Stimulated activated CD8-positive, alpha-beta memory T cell treated with anti-CD3 and anti-CD28 coated beads, Interleukin-12 subunit alpha, Interleukin-12 subunit beta, amount 100 ng/mL, for 24 hours (primary cell): ENCODE measurements around the gene ARHGEF26.
A peak's percentile ranks its signal among the peaks of the same experiment; 100 is the strongest.

Experiments used
- DNase-seq: peaks from one replicate; pipeline ENCODE4 v3.0.0-alpha.2; 2020; ENCODE audit errors: extremely low read depth

The ARHGEF26 gene

DNA sequence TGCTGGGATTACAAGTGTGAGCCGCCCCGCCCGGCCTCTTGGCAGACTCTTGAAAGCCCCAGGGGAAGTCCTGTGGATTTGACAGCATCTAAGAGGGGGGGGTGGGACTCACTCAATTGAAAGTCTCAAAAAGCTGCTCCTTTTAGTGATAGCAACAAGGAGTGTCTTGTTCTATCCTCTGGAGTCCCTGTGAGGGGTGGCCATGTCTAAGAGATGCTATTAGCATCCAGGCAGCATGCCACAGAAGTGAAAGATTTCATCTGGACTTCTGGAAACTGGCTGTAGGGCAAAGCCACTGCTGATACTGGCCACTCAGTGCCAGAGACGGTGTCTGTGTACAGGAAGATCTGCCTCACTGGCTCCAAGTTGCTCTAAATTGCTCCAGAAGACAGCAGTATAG lies 129.1 kb downstream of the ARHGEF26 start:
- no peak for DNase-seq

DNA sequence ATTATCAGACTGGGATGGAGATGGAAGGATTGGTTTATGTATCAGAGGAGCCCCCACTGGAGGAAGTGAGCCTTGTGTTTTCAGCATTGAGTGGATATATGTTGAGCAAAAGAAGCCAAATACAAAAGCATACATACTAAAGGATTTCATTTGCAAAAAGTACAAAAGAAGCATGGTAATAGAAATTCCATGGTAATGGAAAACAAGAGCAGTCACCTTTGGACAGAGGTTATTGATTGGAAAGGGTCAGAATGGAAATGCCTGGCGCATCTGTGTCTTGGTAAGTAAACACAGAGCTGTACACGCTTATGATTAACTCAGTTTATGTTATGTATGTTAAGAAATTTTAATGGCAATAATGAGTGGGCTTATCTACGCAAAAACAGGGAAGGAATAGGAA lies 130.4 kb downstream of the ARHGEF26 start:
- DNase-seq = no peak

DNA sequence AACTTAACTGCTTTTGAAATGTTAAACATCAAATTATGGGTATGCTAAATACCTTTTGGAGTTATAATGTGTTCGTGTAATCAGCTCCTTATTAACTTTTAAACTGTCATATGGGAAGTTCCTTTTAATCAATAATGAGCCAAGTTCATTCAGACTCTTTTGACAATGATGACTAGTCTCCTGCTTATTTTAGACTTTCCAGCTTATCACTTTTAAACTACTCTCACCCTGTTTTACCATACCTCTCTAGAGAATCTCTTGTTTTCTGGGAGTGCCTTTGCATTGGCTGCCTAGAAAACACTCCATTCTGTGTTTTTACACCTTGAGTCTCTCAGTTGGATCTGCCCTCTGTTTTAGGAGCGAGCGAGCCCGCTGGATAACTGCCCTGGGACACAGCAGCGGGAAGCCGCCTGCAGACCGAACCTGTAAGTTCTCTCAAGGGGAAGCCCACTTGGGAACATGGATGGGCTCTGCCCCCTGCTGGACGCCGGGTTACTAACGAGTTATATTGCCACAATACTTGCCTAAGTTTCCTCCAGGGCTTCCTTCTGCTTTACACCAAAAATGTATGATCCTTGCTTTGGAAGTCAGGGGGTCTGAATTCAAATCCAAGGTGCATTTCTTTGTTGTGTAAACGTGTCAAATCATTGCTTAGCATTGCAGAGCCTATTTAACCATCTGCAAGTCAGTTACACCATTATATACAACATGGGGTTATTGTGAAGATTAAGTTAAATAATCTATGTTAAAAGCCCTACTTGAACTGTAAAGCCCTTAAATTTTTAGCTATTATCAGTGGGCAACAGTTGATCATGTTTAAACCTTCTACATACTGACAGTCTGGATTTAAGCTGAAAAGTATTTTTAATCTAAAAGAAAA lies 131.8 kb downstream of the ARHGEF26 start:
- peak; percentile 7 for DNase-seq

DNA sequence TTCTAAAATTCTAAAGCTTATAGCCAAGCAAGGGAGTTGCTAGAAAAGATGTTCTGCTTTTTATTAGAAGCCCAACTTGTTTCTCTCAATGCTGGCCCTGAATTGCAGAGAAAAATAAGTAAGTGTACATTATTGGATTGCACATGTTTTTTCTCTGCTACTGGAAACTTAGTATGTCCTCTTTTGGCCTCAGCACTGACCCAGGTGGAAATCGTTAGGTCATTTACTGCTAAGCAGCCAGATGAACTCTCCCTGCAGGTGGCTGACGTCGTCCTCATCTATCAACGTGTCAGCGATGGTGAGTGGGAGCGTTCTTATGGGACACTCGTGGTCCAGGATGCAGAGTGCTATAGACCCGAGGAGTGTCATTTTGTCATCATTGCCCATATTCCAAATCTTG lies 133.3 kb downstream of the ARHGEF26 start:
- DNase-seq = no peak

DNA sequence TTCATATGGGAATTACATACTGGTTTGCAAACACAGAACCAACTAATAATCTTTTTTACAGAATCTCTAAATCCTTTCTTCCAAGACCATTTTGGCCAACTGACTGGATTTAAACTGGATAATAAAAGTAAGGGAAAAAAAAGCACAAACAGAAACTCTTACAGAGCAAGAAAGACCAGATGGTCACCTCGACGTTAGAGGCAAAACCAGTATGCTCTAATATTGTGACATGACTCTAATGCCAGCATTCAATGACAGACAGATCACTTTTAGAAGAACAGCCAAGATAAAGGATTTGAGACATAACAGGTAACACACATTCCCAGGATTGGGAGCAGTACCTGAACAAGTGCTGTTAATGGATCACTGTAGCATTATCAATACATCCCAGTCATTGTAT lies 152.2 kb downstream of the ARHGEF26 start:
- DNase-seq = no peak

DNA sequence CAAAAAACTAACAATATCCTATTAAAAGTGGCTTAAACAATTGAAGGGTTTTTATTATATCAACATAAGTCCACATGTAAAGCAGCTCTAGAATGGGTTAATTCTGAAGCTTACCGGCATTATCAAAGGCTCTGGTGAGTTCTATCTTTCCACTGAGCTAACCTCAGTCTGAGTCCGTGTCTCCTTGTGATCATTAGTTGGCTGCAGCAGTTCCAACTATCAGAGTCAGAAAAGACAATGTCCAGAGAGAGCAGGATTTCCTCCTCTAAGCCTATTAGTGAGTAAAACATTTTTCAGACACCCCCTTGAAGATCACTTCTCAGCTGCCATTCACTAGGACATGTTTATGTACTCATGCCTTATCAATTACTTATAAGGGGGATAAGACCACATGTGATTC lies 153.2 kb downstream of the ARHGEF26 start:
- DNase-seq = no peak

DNA sequence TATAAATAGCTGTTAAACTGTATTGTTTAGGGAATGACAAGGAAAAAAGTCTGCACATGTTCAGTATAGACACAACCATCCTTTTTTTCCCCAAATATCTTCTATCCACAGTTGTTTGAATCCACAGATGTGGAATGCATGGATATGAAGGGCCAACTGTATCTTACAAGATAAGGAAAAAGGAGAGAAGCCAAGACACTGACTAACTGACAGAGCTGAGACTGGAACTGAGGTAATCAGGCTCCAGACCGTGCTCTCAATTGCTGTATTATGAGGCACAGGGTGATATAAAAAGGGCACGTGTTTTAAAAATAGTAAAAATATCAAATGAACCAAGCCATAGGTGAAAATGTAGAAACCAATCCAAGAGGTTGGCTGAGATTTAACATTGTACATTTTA lies 154.1 kb downstream of the ARHGEF26 start:
- DNase-seq = no peak

DNA sequence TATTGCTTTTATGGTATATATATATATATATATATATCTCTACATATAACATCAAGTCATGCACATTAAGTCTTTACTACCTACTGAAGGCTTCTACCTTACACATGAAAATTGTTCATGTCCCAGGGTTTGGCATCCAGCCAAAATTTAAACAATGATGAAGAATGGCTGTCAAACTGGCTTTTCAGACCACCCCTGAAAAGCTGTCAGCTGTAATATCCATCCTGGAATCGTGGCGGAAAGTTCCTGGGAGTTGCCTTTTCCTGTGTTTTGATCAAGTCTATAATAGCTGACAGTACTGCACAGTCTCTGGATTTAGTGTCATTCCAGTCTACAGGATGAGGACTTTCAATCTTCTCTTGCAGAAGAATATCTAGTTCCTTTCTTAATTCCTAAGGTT lies 154.8 kb downstream of the ARHGEF26 start:
- DNase-seq = no peak

DNA sequence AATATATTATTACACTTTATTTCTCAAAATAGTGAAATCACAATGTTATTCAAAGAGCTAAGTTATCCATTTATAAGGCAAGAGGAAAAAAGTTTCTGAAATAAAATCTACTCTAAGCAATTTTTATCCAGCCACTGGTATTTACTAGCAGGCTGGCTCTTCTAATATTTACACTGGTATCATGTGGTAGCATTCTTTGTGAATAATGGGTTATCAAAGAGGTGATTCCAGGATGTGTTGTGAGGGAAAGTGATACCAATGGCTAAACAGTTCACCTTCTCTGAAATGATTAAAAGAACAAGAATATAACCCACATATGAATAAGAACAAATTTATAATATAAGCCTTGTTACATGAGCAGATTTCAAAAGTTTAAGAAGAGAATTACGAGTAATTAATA lies 159.0 kb downstream of the ARHGEF26 start:
- no peak for DNase-seq

DNA sequence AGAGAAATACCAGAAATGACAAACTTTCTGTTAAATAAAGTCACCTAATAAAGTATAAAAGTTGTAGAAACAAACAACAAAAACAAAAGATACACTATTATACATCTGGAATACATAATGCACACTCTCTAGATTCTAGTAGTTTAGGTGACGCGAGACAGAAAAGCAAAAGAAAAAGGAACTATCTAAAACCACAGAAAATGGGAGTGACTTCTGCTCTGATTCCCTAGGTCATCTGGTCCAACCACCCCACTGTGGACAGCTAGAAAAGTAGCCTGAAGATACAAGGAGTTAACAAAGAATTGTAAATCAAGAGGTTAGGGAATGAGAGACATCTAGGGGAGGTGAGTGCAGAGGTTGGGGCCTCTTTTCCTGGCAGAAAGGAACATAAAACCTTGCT lies 164.0 kb downstream of the ARHGEF26 start:
- DNase-seq = no peak

DNA sequence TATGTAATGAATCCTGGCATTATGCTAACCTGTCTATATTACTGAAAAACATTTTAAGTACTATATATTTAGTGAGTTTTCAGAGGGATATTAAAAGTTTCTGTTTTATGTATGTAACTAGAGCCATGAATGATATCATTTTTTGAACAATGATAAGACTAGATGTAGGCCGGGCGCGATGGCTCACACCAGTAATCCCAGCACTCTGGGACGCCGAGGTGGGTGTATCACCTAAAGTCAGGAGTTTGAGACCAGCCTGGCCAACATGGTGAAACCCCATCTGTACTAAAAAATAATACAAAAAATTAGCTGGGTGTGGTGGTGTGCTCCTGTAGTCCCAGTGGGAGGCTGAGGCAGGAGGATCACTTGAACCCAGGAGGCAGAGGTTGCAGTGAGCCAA lies 169.0 kb downstream of the ARHGEF26 start:
- DNase-seq = no peak

DNA sequence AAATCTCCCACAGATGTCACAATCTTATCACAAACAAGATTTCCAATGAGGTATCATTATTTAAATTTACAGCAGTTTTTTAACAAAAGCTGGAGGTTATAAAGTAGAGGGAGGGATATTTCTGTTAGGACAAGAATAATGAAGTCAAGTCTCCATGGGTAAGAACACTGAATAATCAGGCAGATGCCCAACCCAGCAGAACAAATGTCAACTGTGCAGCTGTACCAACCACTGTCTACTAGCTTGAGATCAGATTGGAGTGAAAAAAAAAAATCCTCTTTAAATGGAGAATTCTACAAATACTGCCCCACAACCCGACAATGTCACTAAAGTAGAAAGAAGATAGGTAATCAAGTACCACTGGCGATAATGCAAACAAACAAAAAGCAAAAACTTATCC lies 172.8 kb downstream of the ARHGEF26 start:
- no peak for DNase-seq

DNA sequence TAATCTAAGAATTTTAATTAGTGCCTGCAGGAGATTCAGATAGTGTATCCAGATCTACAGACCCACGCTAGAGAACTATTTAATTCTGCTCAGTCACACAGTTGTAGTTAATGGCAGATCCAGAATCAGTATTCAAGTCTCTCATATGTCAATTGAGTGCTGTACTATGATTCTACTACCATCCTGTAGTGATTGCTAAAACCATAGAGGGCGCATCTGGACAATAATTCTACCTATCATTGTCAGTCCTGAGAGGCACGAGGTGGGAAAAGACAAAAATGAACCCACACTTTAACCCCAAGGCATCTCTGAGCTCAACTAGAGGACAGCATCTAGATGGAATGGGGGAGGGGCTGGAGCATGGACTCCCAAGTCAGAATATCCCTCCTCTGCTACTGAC lies 180.4 kb downstream of the ARHGEF26 start:
- DNase-seq = no peak

DNA sequence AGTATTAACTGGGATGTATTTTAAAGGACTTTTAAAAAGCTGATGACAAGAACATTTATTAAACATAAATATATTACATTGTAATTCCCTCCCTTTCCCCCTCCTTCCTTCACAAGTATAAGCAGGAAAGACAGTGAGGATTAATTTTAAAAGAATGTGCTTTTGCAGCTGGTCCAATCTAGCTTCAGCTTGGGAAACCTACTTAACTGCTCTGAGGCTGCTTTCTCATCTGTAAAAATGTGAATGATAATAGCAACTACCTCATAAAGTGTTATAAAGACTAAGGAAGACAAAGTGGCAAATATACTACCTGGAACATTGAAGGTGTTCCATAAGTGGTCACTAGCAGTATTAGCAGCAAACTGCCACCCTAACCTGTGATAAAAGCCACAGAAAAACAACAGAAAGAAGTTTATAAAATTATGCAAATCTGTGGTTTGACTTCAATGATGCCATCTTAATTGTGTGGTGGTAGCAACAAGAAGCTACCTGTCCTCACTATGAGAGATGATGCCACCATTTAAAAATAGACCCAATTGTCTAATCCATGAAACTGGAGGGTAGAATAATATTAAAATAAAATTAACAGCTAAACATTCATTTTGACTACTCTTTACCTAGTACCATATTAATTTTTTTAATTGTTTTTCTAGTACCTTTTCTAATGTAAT lies 183.1 kb downstream of the ARHGEF26 start:
- DNase-seq = no peak

DNA sequence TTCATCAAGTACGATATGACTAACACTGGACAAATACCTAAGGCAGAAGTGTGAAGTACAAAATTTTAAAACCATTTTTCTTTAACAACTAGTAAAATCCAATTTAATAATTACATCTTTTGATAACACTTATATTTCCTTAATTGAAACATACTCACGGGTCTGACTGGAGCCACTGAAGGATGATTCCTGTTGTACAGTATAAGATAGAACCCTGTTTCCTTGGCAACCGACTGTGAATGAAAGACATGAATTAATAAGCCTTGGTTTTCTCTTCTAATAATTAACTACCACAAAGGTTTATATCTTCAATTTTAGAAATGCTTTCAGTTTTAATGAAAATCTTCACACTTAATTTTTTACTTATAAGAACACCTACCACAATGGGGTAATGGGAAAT lies 183.7 kb downstream of the ARHGEF26 start:
- no peak for DNase-seq

DNA sequence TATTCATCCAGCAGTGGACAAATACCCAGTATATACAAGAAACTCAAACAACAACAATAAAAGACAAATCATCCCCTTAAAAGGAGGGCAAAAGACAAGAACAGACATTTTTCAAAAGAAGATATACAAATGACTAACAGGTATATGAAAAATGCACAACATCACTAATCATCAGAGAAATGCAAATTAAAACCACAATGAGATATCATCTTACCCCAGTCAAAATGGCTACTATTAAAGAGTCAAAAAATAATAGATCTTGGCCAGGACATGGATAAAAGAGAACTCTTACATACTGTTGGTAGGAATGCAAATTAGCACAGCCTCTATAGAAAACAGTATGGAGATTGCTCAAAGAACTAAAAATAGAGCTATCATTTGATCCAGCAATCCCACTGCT lies 186.2 kb downstream of the ARHGEF26 start:
- no peak for DNase-seq
